ENCODE data around the gene CCL22.

DNA sequence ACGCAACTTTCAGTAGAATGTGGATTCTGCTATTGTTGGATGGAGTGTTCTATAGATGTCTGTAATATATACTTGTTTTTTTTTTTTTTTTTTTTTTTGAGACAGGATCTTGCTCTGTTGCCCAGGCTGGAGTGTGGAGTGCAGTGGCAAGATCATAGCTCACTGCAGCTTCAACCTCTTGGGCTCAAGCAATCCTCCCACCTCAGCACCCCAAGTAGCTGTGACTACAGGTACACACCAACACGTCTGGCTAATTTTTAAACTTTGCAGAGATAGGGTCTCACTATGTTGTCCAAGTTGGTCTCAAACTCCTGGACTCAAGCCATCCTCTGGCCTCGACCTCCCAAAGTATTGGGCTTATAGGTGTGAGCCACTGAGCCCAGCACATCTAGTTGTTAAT lies 27.2 kb upstream of the CCL22 start:
- TF ChIP-seq FOXM1 (IDR thresholded peaks at IDR 0.05; ENCODE audit: borderline replicate concordance, low read depth) (no peak), YY1 (IDR thresholded peaks at IDR 0.05; ENCODE audit: low read depth) (no peak), EP300 (IDR thresholded peaks at IDR 0.05; ENCODE audit: borderline replicate concordance) (no peak), TAF1 (IDR thresholded peaks at IDR 0.05; ENCODE audit: low read depth) (no peak), RAD21 (IDR thresholded peaks at IDR 0.05; ENCODE audit: low read depth) (no peak), TCF12 (IDR thresholded peaks at IDR 0.05; ENCODE audit: low read depth) (no peak), NFIC (IDR thresholded peaks at IDR 0.05) (no peak), EGR1 (IDR thresholded peaks at IDR 0.05) (no peak)
- TF ChIP-seq, protein P1, sequence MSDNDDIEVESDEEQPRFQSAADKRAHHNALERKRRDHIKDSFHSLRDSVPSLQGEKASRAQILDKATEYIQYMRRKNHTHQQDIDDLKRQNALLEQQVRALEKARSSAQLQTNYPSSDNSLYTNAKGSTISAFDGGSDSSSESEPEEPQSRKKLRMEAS (IDR thresholded peaks at IDR 0.05), result no peak
- TF ChIP-seq, protein P2, sequence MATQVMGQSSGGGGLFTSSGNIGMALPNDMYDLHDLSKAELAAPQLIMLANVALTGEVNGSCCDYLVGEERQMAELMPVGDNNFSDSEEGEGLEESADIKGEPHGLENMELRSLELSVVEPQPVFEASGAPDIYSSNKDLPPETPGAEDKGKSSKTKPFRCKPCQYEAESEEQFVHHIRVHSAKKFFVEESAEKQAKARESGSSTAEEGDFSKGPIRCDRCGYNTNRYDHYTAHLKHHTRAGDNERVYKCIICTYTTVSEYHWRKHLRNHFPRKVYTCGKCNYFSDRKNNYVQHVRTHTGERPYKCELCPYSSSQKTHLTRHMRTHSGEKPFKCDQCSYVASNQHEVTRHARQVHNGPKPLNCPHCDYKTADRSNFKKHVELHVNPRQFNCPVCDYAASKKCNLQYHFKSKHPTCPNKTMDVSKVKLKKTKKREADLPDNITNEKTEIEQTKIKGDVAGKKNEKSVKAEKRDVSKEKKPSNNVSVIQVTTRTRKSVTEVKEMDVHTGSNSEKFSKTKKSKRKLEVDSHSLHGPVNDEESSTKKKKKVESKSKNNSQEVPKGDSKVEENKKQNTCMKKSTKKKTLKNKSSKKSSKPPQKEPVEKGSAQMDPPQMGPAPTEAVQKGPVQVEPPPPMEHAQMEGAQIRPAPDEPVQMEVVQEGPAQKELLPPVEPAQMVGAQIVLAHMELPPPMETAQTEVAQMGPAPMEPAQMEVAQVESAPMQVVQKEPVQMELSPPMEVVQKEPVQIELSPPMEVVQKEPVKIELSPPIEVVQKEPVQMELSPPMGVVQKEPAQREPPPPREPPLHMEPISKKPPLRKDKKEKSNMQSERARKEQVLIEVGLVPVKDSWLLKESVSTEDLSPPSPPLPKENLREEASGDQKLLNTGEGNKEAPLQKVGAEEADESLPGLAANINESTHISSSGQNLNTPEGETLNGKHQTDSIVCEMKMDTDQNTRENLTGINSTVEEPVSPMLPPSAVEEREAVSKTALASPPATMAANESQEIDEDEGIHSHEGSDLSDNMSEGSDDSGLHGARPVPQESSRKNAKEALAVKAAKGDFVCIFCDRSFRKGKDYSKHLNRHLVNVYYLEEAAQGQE (IDR thresholded peaks at IDR 0.05; ENCODE audit: low read depth), result no peak
- TF ChIP-seq, protein P3, sequence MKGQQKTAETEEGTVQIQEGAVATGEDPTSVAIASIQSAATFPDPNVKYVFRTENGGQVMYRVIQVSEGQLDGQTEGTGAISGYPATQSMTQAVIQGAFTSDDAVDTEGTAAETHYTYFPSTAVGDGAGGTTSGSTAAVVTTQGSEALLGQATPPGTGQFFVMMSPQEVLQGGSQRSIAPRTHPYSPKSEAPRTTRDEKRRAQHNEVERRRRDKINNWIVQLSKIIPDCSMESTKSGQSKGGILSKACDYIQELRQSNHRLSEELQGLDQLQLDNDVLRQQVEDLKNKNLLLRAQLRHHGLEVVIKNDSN (IDR thresholded peaks at IDR 0.05), result no peak

Data from Ishikawa (cell line).